Spleen (tissue), 11 donors: ENCODE measurements around the gene TMEM86B. TPM values are rescaled to one million over a fixed set of nuclear protein-coding genes. Genes with fewer than 3 reads are reported as not detected.

ENCODE experiments used
- DNase-seq: peaks from one replicate; pipeline ENCODE4 v3.0.0-alpha.2; 2020
- H3K27ac ChIP-seq, 8 donors: fragments of 200-600 bp; sonication (generic) in 7 of 8; 1 replicate in 4 of 8; 2 replicates in 4 of 8; pipeline versions ENCODE4 v1.5.0 to v1.8.0; 2016 to 2021; ENCODE audit warnings: inconsistent platforms in 4 of 8, mild to moderate bottlenecking in 4 of 8, moderate library complexity in 1 of 8
- H3K27me3 ChIP-seq, 7 donors: fragments of 200-600 bp; sonication (generic) in 6 of 7; replicated peaks in 1 of 7; 1 replicate in 4 of 7; 2 replicates in 3 of 7; pipeline versions ENCODE4 v1.5.0 to v1.8.0; 2016 to 2021; ENCODE audit warnings: inconsistent platforms in 3 of 7, mild to moderate bottlenecking in 1 of 7
- H3K36me3 ChIP-seq, 6 donors: fragments of 200-600 bp; sonication (generic) in 5 of 6; 1 replicate in 4 of 6; 2 replicates in 2 of 6; pipeline versions ENCODE4 v1.5.0 to v1.8.0; 2016 to 2021; ENCODE audit warnings: inconsistent platforms in 2 of 6
- H3K4me1 ChIP-seq, 6 donors: fragments of 200-600 bp; sonication (generic) in 5 of 6; 1 replicate in 3 of 6; 2 replicates in 3 of 6; pipeline versions ENCODE4 v1.5.0 to v1.8.0; 2016 to 2021; ENCODE audit warnings: inconsistent platforms in 3 of 6
- H3K4me3 ChIP-seq, 8 donors: fragments of 200-600 bp; sonication (generic) in 7 of 8; 1 replicate in 4 of 8; 2 replicates in 4 of 8; pipeline versions ENCODE4 v1.5.0 to v1.8.0; 2016 to 2021; ENCODE audit warnings: inconsistent platforms in 4 of 8, mild to moderate bottlenecking in 4 of 8, moderate library complexity in 2 of 8
- H3K9me3 ChIP-seq, 8 donors: fragments of 200-600 bp; sonication (generic) in 7 of 8; 1 replicate in 4 of 8; 2 replicates in 4 of 8; pipeline versions ENCODE4 v1.5.0 to v1.8.0; 2016 to 2021; ENCODE audit warnings: inconsistent platforms in 4 of 8
- CTCF ChIP-seq, 11 experiments: fragments of 200-600 bp in 7 of 11; fragments of 450-650 bp in 4 of 11; sonication (generic) in 4 of 11; IDR thresholded peaks in 8 of 11; conservative IDR thresholded peaks in 3 of 11; 1 replicate in 7 of 11; 2 replicates in 4 of 11; pipeline versions ENCODE4 v1.4.0 to v1.8.0; 2016 to 2021; ENCODE audit warnings: antibody characterized with exemption in 11 of 11, inconsistent platforms in 4 of 11, mild to moderate bottlenecking in 1 of 11
- POLR2A ChIP-seq, 3 donors: fragments of 450-650 bp; IDR thresholded peaks; one replicate each; pipeline ENCODE4 v1.5.1; 2017; ENCODE audit warnings: antibody characterized with exemption in 3 of 3, mild to moderate bottlenecking in 1 of 3
- POLR2AphosphoS5 ChIP-seq, 3 donors: sonication (generic); formaldehyde crosslinking; IDR thresholded peaks; one replicate each; pipeline ENCODE4 v1.5.1; 2017; ENCODE audit warnings: antibody characterized with exemption in 3 of 3
- WGBS, 5 donors: extraction: QIAGEN DNeasy Blood & Tissue Kit in 3 of 5; methylation state at CpG; one replicate each; pipeline versions ENCODE4 v1.1.5 to v1.1.7; 2013 to 2018; 5-methylcytosine and 5-hydroxymethylcytosine counted together
- intact Hi-C: fragments of 100-400 bp; cut with DNase I; formaldehyde crosslinking; loops from one replicate; pipeline ENCODE4 v1.15.0; 2023; ENCODE audit warnings: low total_unique reads
- microRNA-seq, 3 donors: library from miRNA; unstranded; fragments of <30 nt; microRNA quantifications; one replicate each; pipeline versions ENCODE4 to v1.1.0, GENCODE V29; 2019 to 2020
- polyA plus RNA-seq, 3 donors: library from polyadenylated mRNA; stranded (reverse); fragments of 200-250 nt; gene quantifications; one replicate each; pipeline ENCODE4 v1.2.1, GENCODE V29; 2013
- small RNA-seq, 4 donors: library from RNA; depleted of rRNA; stranded (forward); fragments of <200 nt; gene quantifications; one replicate each; pipeline ENCODE3, GENCODE V24; 2016
- total RNA-seq, 7 donors: library from RNA; depleted of rRNA in 3 of 7; stranded (reverse); fragments of >200 nt in 3 of 7; fragmentation: NEBNext Ultra II Directional in 4 of 7; extraction: Animal tissue kit (Norgen Biotek cat#: 25700) in 4 of 7; gene quantifications; one replicate each; pipeline versions ENCODE4 v1.1.0 to v1.2.1, GENCODE V29; 2016 to 2021
- donor health status: healthy with polysubstance abuse.
- donor health status: DM: no; HTN: no; CAD: no; lungs with moderate emphysema.
- donor health status: DM: no; HTN: no; CAD: no.
- donor health status: Bipolar disorder and iron deficiency.
- donor health status: healthy.
- donor health status: DM: no; HTN: no; CAD: no.
- donor health status: DM: yes; HTN: yes; CAD: no.

Gene TMEM86B
- total and polyA plus RNA-seq, 10 donors, result 7.5 to 31.5 (median 10.5) TPM

- peaks cover 8 to 26% (median 19%) of the 10 kb centered on the region in 6 donors for H3K4me1 ChIP-seq
- 64 to 75% (median 70%) methylated on average over 18 to 20 of the region's 20 CpGs for WGBS, 5 donors
- H3K27ac ChIP-seq, result no peak overlapping the region
- peaks cover 0 to 48% (median 0%) of the 10 kb centered on the region in 6 donors for H3K36me3 ChIP-seq
- intact Hi-C loops, result loop anchor here (10.0 kb wide), 1 partner anchor 73 kb away; the partner anchor contains the start of gene PPP6R1
- TF ChIP-seq POLR2AphosphoS5 (IDR thresholded peaks at IDR 0.05) (peak in 2 of 3 donors; percentile 28 to 47), CTCF (IDR thresholded peaks at IDR 0.05 in 8 of 11, conservative IDR thresholded peaks at IDR 0.05 in 3 of 11) (no peak), POLR2A (IDR thresholded peaks at IDR 0.05) (no peak)
- H3K27me3 ChIP-seq, result peaks cover 0 to 91% (median 56%) of the 10 kb centered on the region in 7 donors
- no peak for DNase-seq
- H3K9me3 ChIP-seq, result no peaks in the 10 kb centered on the region
- no peak overlapping the region for H3K4me3 ChIP-seq
Observed at GRCh38 chr19:55181740-55182139, 46.8 kb downstream of the TMEM86B start.

- DNase-seq, result peak; percentile 82
- Histone ChIP-seq H3K9me3 (peaks cover 0 to 4% (median 0%) of the 10 kb centered on the region in 8 donors), H3K4me3 (peak within 1 kb of the TSS in 7 of 8 donors; percentile 5 to 70 (median 35)), H3K36me3 (peaks cover 0 to 32% (median 0%) of the 10 kb centered on the region in 6 donors), H3K27ac (no peak within 1 kb of the TSS), H3K27me3 (peaks cover 10 to 94% (median 75%) of the 10 kb centered on the region in 7 donors), H3K4me1 (peaks cover 8 to 26% (median 19%) of the 10 kb centered on the region in 6 donors)
- no peak for TF ChIP-seq POLR2A (IDR thresholded peaks at IDR 0.05)
- no peak for TF ChIP-seq CTCF (IDR thresholded peaks at IDR 0.05 in 8 of 11, conservative IDR thresholded peaks at IDR 0.05 in 3 of 11)
- peak; percentile 16 to 65 (median 45) for TF ChIP-seq POLR2AphosphoS5 (IDR thresholded peaks at IDR 0.05)
- 1 to 4% (median 3%) methylated on average over 41 to 68 of the region's 68 CpGs for WGBS, 5 donors
- intact Hi-C loops, result loop anchor here (10.0 kb wide), 1 partner anchor 75 kb away; the partner anchor contains the start of gene PPP6R1
Observed at GRCh38 chr19:55179606-55180484, 48.7 kb downstream of the TMEM86B start, which contains the start of gene SYT5. Gene SYT5, minus strand, starts transcription at chr19:55180289. Its CDS starts 1,248 bp downstream, at chr19:55179041.

GRCh38 chr19:55178781-55179599 lies 49.6 kb downstream of the TMEM86B start:
- peak; percentile 96 for DNase-seq
- peaks cover 9 to 35% (median 24%) of the 10 kb centered on the region in 6 donors for H3K4me1 ChIP-seq
- intact Hi-C loops, result no loop called here
- TF ChIP-seq POLR2AphosphoS5 (IDR thresholded peaks at IDR 0.05), result peak in 2 of 3 donors; percentile 46 to 67
- no peak for TF ChIP-seq CTCF (IDR thresholded peaks at IDR 0.05 in 8 of 11, conservative IDR thresholded peaks at IDR 0.05 in 3 of 11)
- TF ChIP-seq POLR2A (IDR thresholded peaks at IDR 0.05), result no peak
- 4 to 8% (median 5%) methylated on average over 26 to 61 of the region's 61 CpGs for WGBS, 5 donors
- H3K27ac ChIP-seq, result no peak overlapping the region
- H3K9me3 ChIP-seq, result peaks cover 0 to 4% (median 0%) of the 10 kb centered on the region in 8 donors
- peak overlapping the region in 7 of 8 donors; percentile 5 to 70 (median 35) for H3K4me3 ChIP-seq
- H3K36me3 ChIP-seq, result peaks cover 0 to 24% (median 0%) of the 10 kb centered on the region in 6 donors
- H3K27me3 ChIP-seq, result peaks cover 11 to 100% (median 84%) of the 10 kb centered on the region in 7 donors

Small RNA genes within 50 kb of the gene (microRNA-seq; reads per million reads assigned to microRNA genes)
- 0.85 to 2.8 (median 1.8) reads per million in 3 donors for gene MIR6802
- gene MIR6803, result 14.1 to 27.0 (median 15.8) reads per million in 3 donors
- 0.85 to 2.2 (median 1.1) reads per million in 3 donors for gene MIR6804

Small RNA genes within 50 kb of the gene (small RNA-seq; reads per million reads assigned to genes)
- 0 to 0.49 (median 0) reads per million in 4 donors for gene MIR6802
- 0 to 0.53 (median 0.39) reads per million in 4 donors for gene MIR6803
- 0 reads per million in 4 donors for gene MIR6804

Other genes with a start within 250 kb of the TMEM86B start
- gene GP6, start 190.5 kb downstream of the TMEM86B start, total RNA-seq, result 1 to 10 TPM; 1.3 to 3.8 (median 1.7) TPM
- under 1 TPM; 0.09 to 0.41 (median 0.35) TPM for gene GP6, start 190.5 kb downstream of the TMEM86B start, polyA plus RNA-seq
- 10 to 100 TPM; 15.3 to 31.5 (median 17.9) TPM for gene RDH13, start 165.6 kb downstream of the TMEM86B start, total RNA-seq
- 10 to 100 TPM in 1 of 3 donors, 1 to 10 TPM in 2; 4.6 to 13.5 (median 7.6) TPM for gene RDH13, start 165.6 kb downstream of the TMEM86B start, polyA plus RNA-seq
- gene EPS8L1, start 152.9 kb downstream of the TMEM86B start, total RNA-seq, result 1 to 10 TPM in 5 of 7 donors, under 1 TPM in 1, not detected in 1; 0.37 to 3.4 (median 2.2) TPM
- gene EPS8L1, start 152.9 kb downstream of the TMEM86B start, polyA plus RNA-seq, result 1 to 10 TPM; 5.2 to 5.3 (median 5.3) TPM
- gene PPP1R12C, start 111.1 kb downstream of the TMEM86B start, total RNA-seq, result 100 to 1,000 TPM in 5 of 7 donors, 10 to 100 TPM in 2; 88.2 to 193 (median 129) TPM
- gene PPP1R12C, start 111.1 kb downstream of the TMEM86B start, polyA plus RNA-seq, result 100 to 1,000 TPM in 2 of 3 donors, 10 to 100 TPM in 1; 98.2 to 292 (median 263) TPM
- 1 to 10 TPM in 4 of 7 donors, not detected in 3; 1.3 to 5.4 (median 2.6) TPM for gene TNNT1, start 79.6 kb downstream of the TMEM86B start, total RNA-seq
- 1 to 10 TPM in 1 of 3 donors, under 1 TPM in 2; 0.26 to 6.2 (median 0.94) TPM for gene TNNT1, start 79.6 kb downstream of the TMEM86B start, polyA plus RNA-seq
- not detected for gene TNNI3, start 71.0 kb downstream of the TMEM86B start, total RNA-seq
- under 1 TPM; 0.15 to 0.74 (median 0.70) TPM for gene TNNI3, start 71.0 kb downstream of the TMEM86B start, polyA plus RNA-seq
- 1 to 10 TPM in 2 of 7 donors, under 1 TPM in 3, not detected in 2; 0.68 to 1.1 (median 0.76) TPM for gene DNAAF3, start 62.1 kb downstream of the TMEM86B start, total RNA-seq
- under 1 TPM; 0.28 to 0.45 (median 0.36) TPM for gene DNAAF3, start 62.1 kb downstream of the TMEM86B start, polyA plus RNA-seq
- gene SYT5, start 48.5 kb downstream of the TMEM86B start, total RNA-seq, result 1 to 10 TPM in 1 of 7 donors, not detected in 6; 1.4 TPM
- gene SYT5, start 48.5 kb downstream of the TMEM86B start, polyA plus RNA-seq, result under 1 TPM; 0.06 to 0.23 (median 0.13) TPM
- gene PTPRH, start 19.3 kb downstream of the TMEM86B start, total RNA-seq, result 10 to 100 TPM; 36.8 to 97.9 (median 53.8) TPM
- gene PTPRH, start 19.3 kb downstream of the TMEM86B start, polyA plus RNA-seq, result 10 to 100 TPM in 2 of 3 donors, 1 to 10 TPM in 1; 6.5 to 31.7 (median 14.9) TPM
- gene PPP6R1, start 30.3 kb upstream of the TMEM86B start, total RNA-seq, result 100 to 1,000 TPM; 113 to 150 (median 133) TPM
- 10 to 100 TPM; 49.2 to 90.5 (median 65.1) TPM for gene PPP6R1, start 30.3 kb upstream of the TMEM86B start, polyA plus RNA-seq
- gene HSPBP1, start 51.3 kb upstream of the TMEM86B start, total RNA-seq, result 10 to 100 TPM; 14.2 to 26.8 (median 17.6) TPM
- 10 to 100 TPM; 14.2 to 27.0 (median 26.4) TPM for gene HSPBP1, start 51.3 kb upstream of the TMEM86B start, polyA plus RNA-seq
- 1 to 10 TPM in 5 of 7 donors, under 1 TPM in 2; 0.79 to 2.9 (median 1.7) TPM for gene BRSK1, start 55.2 kb upstream of the TMEM86B start, total RNA-seq
- gene BRSK1, start 55.2 kb upstream of the TMEM86B start, polyA plus RNA-seq, result 1 to 10 TPM in 2 of 3 donors, under 1 TPM in 1; 0.70 to 1.5 (median 1.0) TPM
- 10 to 100 TPM in 3 of 7 donors, 1 to 10 TPM in 4; 5.6 to 34.1 (median 9.9) TPM for gene TMEM150B, start 96.6 kb upstream of the TMEM86B start, total RNA-seq
- gene TMEM150B, start 96.6 kb upstream of the TMEM86B start, polyA plus RNA-seq, result 1 to 10 TPM; 1.7 to 6.5 (median 4.1) TPM
- gene KMT5C, start 111.1 kb upstream of the TMEM86B start, total RNA-seq, result 10 to 100 TPM; 10.5 to 18.1 (median 12.8) TPM
- 10 to 100 TPM in 1 of 3 donors, 1 to 10 TPM in 2; 5.7 to 12.2 (median 7.8) TPM for gene KMT5C, start 111.1 kb upstream of the TMEM86B start, polyA plus RNA-seq
- gene COX6B2, start 126.0 kb upstream of the TMEM86B start, total RNA-seq, result 1 to 10 TPM in 1 of 7 donors, under 1 TPM in 4, not detected in 2; 0.30 to 1.6 (median 0.63) TPM
- gene COX6B2, start 126.0 kb upstream of the TMEM86B start, polyA plus RNA-seq, result under 1 TPM in 2 of 3 donors, not detected in 1; 0.06 to 0.08 TPM
- not detected for gene GARIN5B, start 134.5 kb upstream of the TMEM86B start, total RNA-seq
- gene GARIN5B, start 134.5 kb upstream of the TMEM86B start, polyA plus RNA-seq, result not detected
- under 1 TPM in 1 of 7 donors, not detected in 6; 0.23 TPM for gene IL11, start 141.7 kb upstream of the TMEM86B start, total RNA-seq
- gene IL11, start 141.7 kb upstream of the TMEM86B start, polyA plus RNA-seq, result under 1 TPM in 2 of 3 donors, not detected in 1; 0.04 to 0.06 TPM
- not detected for gene TMEM190, start 148.1 kb upstream of the TMEM86B start, total RNA-seq
- gene TMEM190, start 148.1 kb upstream of the TMEM86B start, polyA plus RNA-seq, result under 1 TPM in 1 of 3 donors, not detected in 2; 0.20 TPM
- gene TMEM238, start 155.5 kb upstream of the TMEM86B start, total RNA-seq, result 1 to 10 TPM; 3.7 to 8.8 (median 5.0) TPM
- gene TMEM238, start 155.5 kb upstream of the TMEM86B start, polyA plus RNA-seq, result under 1 TPM in 2 of 3 donors, not detected in 1; 0.17 to 0.32 TPM
- 1,000 to 10,000 TPM in 5 of 7 donors, 100 to 1,000 TPM in 2; 581 to 2,029 (median 1,447) TPM for gene RPL28, start 157.2 kb upstream of the TMEM86B start, total RNA-seq
- 1,000 to 10,000 TPM; 3,566 to 4,833 (median 4,082) TPM for gene RPL28, start 157.2 kb upstream of the TMEM86B start, polyA plus RNA-seq
- gene UBE2S, start 179.0 kb upstream of the TMEM86B start, total RNA-seq, result 10 to 100 TPM; 14.4 to 40.8 (median 23.8) TPM
- 10 to 100 TPM in 2 of 3 donors, 1 to 10 TPM in 1; 4.9 to 18.7 (median 11.8) TPM for gene UBE2S, start 179.0 kb upstream of the TMEM86B start, polyA plus RNA-seq
- gene SHISA7, start 214.5 kb upstream of the TMEM86B start, total RNA-seq, result under 1 TPM in 1 of 7 donors, not detected in 6; 0.27 TPM
- under 1 TPM in 1 of 3 donors, not detected in 2; 0.03 TPM for gene SHISA7, start 214.5 kb upstream of the TMEM86B start, polyA plus RNA-seq
- gene ISOC2, start 232.9 kb upstream of the TMEM86B start, total RNA-seq, result 10 to 100 TPM; 38.6 to 85.0 (median 54.5) TPM
- 10 to 100 TPM; 55.6 to 98.7 (median 64.5) TPM for gene ISOC2, start 232.9 kb upstream of the TMEM86B start, polyA plus RNA-seq
- not detected for gene C19orf85, start 236.0 kb upstream of the TMEM86B start, total RNA-seq
- gene C19orf85, start 236.0 kb upstream of the TMEM86B start, polyA plus RNA-seq, result not detected
- gene ZNF628, start 247.9 kb upstream of the TMEM86B start, total RNA-seq, result 10 to 100 TPM in 3 of 7 donors, 1 to 10 TPM in 4; 4.4 to 13.6 (median 9.7) TPM
- 1 to 10 TPM; 1.4 to 8.2 (median 1.7) TPM for gene ZNF628, start 247.9 kb upstream of the TMEM86B start, polyA plus RNA-seq